H4 (cell line): Measurements from ENCODE around the gene CHMP4B. TPM values are rescaled to one million over a fixed set of nuclear protein-coding genes. Genes with fewer than 3 reads are reported as not detected.
A peak's percentile ranks its signal among the peaks of the same experiment; 100 is the strongest.

Source experiments
- DNase-seq: peaks from one replicate; pipeline ENCODE4 v3.0.0-alpha.2; 2015; ENCODE audit warnings: low spot score
- total RNA-seq: library from RNA; depleted of rRNA; stranded (reverse); fragments of >200 nt; shearing (Covaris generic); gene quantifications from 2 replicates; pipeline ENCODE4 v1.2.3, GENCODE V29; 2014; rRNA removed

CHMP4B gene
- total RNA-seq, result 25.7 and 36.2 TPM in 2 replicates

- peak; percentile 97 for DNase-seq
Measured at GRCh38 chr20:33810885-33811775, at the start of gene CHMP4B. Gene CHMP4B, plus strand, starts transcription at chr20:33811348. Its CDS starts 121 bp downstream, at chr20:33811469.

DNA sequence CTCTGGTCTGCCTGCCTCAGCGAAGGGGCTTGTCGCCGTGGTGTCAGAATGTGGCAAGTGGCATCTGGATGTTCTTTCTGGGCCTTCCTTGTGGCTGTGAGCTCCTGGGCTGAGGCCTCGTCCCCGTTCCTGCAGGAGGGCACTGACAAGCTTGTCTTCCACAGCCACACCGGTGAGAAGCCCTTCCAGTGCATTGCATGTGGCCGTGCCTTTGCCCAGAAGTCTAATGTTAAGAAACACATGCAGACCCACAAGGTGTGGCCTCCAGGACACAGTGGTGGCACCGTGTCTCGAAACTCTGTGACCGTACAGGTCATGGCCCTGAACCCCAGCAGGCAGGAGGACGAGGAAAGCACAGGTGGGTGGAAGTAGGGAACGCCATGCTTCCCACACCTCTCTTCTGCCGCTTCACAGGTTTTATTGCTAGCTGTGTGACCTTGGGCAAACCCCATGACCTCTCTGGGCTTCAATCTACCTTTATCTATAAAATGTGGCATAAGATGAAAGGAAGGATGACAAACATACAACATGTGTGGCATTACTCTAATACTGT lies 49.4 kb upstream of the CHMP4B start:
- no peak for DNase-seq

DNA sequence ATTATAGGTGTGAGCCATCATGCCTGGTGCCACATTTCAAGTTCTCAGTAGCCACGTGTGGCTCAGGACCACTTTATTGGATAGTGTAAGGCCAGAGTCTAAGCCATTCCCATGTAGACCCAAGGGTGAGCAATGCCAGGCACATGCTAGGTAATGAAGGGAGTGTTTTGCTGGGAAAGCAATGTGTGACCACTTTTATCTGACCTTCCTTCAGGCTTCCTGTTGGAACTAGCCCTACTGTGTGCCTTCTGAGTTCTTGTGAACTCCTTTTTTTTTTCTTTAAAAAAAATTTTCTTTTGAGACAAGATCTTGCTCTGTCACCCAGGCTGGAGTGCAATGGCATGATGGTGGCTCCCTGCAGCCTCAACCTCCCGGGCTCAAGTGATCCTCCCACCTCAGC lies 46.0 kb upstream of the CHMP4B start:
- no peak for DNase-seq

- no peak for DNase-seq
Measured at GRCh38 chr20:33765592-33765991, 45.6 kb upstream of the CHMP4B start.

DNA sequence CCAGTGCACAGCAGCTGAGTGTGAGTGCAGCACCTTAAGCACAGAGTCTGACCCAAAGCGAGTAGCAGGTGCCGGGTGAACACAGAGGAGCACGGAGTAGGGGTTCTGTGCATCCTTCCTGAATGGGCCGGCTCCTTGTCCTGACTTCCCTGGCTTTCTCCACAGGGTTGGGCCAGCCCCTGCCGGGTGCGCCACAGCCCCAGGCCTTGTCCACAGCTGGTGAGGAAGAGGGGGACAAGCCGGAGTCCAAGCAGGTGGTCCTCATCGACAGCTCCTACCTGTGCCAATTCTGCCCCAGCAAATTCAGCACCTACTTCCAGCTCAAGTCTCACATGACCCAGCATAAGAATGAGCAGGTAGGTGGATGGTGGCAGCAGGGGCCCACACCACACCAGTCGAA lies 44.5 kb upstream of the CHMP4B start:
- DNase-seq, result no peak

GRCh38 chr20:33767777-33768138 lies 43.4 kb upstream of the CHMP4B start:
- DNase-seq, result no peak

- no peak for DNase-seq
Measured at GRCh38 chr20:33769043-33769442, 42.1 kb upstream of the CHMP4B start.

DNA sequence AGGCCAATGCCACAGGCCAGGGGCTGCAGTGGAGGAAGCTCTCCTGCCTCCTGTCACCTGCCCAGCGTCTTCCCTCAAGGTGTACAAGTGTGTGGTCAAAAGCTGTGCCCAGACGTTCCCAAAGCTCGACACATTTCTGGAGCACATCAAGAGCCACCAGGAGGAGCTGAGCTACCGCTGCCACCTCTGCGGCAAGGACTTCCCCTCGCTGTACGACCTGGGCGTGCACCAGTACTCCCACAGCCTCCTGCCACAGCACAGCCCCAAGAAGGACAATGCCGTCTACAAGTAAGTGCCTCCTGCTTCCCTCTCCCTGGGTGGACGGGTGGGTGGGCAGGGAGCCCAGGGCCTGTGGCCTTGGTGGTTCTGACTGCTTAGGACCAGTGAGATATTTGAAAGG lies 41.1 kb upstream of the CHMP4B start:
- no peak for DNase-seq

GRCh38 chr20:33771938-33772337 lies 39.2 kb upstream of the CHMP4B start:
- DNase-seq, result no peak

GRCh38 chr20:33772439-33772838 lies 38.7 kb upstream of the CHMP4B start:
- DNase-seq, result no peak

- no peak for DNase-seq
Measured at GRCh38 chr20:33773412-33774089, 37.6 kb upstream of the CHMP4B start.

GRCh38 chr20:33777816-33778215 lies 33.3 kb upstream of the CHMP4B start:
- no peak for DNase-seq

DNA sequence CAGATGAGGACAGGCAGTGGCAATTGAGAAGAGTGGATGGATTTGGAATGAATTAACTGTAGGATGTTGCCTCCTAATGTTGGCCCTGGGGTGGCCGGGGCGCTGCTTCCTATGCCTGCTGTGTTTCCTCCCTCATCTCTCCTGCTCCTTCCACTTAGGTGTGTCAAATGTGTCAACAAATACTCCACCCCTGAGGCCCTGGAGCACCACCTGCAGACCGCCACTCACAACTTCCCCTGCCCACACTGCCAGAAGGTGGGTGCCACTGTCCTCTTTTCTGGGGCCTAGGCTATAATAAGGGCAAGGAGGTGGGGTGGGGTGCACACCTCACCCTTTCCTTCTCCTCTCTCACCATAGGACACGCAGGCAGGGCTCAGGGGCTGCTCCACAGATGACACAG lies 30.0 kb upstream of the CHMP4B start:
- no peak for DNase-seq

- no peak for DNase-seq
Measured at GRCh38 chr20:33781945-33782344, 29.2 kb upstream of the CHMP4B start.

GRCh38 chr20:33783256-33783655 lies 27.9 kb upstream of the CHMP4B start:
- no peak for DNase-seq

DNA sequence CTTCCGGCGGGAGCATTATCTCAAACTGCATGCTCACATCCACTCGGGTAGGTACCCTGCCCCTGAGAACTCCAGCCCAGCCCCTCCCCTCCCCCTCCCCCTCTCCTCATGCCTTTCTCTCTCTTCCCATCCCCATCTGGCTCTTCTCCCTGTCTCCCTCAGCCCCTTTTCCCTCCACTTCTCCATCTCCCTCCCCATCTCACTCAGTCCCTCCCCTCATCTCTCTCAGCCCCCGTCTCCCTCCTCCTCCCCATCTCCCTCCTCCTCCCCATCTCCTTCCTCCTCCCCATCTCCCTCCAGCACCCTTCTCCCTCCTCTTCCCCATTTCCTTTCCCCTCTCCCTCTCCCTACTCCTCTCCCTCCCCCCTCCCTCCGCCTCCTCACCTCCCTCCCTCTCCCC lies 27.3 kb upstream of the CHMP4B start:
- no peak for DNase-seq

- DNase-seq, result no peak
Measured at GRCh38 chr20:33784225-33784624, 26.9 kb upstream of the CHMP4B start.

DNA sequence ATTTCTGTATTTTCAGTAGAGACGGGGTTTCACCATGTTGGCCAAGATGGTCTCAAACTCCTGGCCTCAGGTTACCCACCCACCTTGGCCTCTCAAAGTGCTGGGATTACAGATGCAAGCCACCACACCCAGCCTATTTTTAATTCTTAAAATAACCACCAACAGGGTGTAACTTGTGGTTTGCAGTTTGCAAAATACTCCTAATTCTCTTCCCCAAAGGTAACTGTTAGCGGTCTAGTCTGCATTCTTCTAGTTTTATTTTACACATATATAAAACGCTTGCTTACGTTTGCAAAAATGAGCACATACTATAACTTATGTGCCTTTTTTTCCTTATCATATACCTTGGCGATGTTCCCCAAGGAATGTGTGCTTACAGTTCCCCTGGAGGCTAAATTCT lies 25.6 kb upstream of the CHMP4B start:
- DNase-seq, result no peak

DNA sequence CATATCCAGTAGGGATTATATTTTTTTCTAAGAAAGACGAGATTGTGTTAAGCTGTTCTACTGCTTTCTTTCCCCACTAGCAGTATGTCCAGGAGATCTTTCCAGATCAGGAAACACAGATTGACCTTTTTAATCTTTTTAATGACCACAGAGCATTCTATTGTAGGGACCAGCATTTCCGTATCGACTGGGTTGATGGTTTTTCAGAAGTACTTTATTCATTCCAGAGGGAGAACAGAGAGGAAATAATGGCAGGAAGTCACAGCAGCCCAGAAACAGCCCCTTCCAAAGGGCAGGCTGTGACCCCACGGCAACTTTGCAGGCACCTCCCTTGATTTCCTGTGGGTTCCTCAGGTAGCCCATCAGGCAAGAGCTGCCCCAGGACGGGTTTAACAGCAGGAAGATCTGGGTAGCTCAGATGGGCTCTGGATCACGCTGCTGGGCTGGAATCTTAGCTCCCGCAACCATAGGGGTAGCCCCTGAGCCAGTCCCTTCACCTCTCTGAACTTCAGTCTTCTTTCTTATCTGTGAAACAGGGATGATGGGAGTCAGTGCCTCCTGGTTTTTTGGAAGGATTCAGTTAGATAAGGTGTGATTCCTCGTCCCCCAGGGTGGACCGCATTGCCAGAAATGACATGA lies 23.8 kb upstream of the CHMP4B start:
- DNase-seq, result no peak

DNA sequence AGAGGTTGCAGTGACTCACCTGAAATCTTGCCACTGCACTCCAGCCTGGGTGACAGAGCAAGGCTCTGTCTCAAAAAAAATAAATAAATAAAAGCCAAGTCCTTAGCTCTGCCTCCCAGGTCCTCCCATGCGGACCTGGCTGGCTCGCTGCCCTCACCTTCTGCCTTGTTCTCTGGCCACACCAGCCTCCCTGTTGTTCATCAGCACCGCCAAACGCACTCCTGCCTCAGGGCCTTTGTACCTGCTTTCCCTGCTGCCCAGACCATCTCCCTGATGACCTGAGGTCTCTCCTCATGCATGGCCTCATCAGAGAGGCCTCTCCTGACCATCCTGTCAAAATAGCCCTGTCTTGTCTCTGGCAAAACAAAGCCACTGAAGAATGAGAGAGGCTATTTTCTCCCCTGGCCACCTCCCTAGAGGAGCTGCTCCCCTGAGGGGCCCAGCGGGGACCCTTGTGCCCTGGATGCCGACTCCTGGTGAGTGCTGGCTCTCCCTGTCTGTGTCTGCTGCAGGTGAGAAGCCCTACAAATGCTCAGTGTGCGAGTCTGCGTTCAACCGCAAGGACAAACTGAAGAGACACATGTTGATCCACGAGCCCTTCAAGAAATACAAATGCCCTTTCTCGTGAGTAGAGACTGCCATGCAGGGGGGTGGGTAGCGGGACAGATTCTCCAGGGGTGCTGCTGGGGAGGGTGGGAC lies 22.6 kb upstream of the CHMP4B start:
- no peak for DNase-seq

- peak; percentile 89 for DNase-seq
Measured at GRCh38 chr20:33789109-33789857, 21.9 kb upstream of the CHMP4B start.
